Measurements from ENCODE around the gene UGCG. TPM values are rescaled to one million over a fixed set of nuclear protein-coding genes. Genes with fewer than 3 reads are reported as not detected.
"Not testable (repeated sequence)": the region's sequence is repeated elsewhere in the genome, so short reads cannot be mapped to it uniquely, and the experiment has no call there.

UGCG gene
- total and polyA plus RNA-seq, 4 donors = 22.3 to 102 (median 33.6) TPM

DNA sequence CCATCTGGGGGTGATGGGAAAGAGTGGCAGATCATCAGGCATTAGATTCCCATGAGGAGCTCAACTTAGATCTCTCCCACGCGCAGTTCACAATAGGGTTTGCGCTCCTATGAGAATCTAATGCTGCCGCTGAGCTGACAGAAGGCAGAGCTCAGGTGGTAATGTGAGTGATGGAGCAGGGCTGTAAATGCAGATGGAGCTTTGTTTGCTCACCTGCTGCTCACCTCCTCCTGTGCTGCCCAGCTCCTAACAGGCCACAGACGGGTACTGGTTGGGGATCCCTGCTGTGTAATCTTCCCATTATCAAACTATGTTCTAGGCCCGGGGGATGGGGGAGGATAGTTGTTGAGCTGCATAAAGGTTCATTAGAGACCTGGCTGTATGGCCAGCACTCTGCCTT is 58.4 kb downstream of the UGCG start:
- 75% methylated on average over 2 of the region's 6 CpGs for WGBS (ENCODE audit: insufficient coverage)
- no peaks in the 10 kb centered on the region for H3K36me3 ChIP-seq (ENCODE audit: control insufficient read depth, insufficient read depth, low read length)
- H3K27me3 ChIP-seq (ENCODE audit: control insufficient read depth, insufficient read depth, low read length) = peaks cover 2% of the 10 kb centered on the region
- DNase-seq (ENCODE audit: low read depth in 4 of 6, low spot score in 6 of 6) = no peak
- no peaks in the 10 kb centered on the region for H3K9me3 ChIP-seq (ENCODE audit: control insufficient read depth, insufficient read depth, low read length)
- no peak overlapping the region for H3K4me3 ChIP-seq (ENCODE audit: low read depth, low read length)
- H3K27ac ChIP-seq (ENCODE audit: low read depth, low read length) = no peak overlapping the region
- no peaks in the 10 kb centered on the region for H3K4me1 ChIP-seq (ENCODE audit: control insufficient read depth, insufficient read depth, low read length)

DNA sequence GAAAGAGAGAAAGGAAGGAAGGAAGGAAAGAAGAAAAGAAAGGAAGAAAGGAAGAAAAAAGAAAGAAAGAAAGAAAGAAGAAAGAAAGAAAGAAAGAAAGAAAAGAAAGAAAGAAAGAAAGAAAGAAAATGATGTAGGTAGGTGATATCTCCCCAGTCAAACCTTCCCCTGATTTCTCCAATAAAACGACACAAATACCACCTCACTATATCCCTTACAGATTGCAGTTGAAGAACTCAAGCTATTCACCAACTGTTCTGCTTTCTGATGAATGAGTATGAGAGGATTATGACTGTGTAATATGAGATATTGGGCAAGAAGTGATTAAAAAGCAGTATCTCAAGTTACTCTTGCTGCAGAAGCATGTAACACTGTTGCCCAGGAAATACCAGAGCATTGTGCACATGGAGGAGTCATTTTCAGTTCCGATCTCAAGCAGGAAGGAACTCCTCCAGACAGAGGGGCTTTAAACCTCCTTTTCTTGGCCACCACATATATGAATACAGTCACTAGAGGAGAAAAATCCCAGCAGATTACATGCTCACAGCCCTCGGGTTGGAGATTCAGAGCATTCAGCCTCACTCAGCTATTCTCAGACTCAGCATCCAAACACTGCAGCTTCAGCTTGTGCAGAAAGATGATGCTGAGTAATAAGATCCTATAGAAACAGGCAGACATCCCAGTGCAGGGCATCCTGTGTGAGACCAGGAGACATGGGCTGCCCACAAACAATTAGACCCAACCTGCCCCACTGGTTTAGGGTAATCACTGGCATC is 61.4 kb downstream of the UGCG start:
- Histone ChIP-seq H3K27ac (ENCODE audit: low read depth, low read length) (no peak overlapping the region), H3K27me3 (ENCODE audit: control insufficient read depth, insufficient read depth, low read length) (peaks cover 2% of the 10 kb centered on the region), H3K4me3 (ENCODE audit: low read depth, low read length) (peak overlapping the region; percentile 5), H3K9me3 (ENCODE audit: control insufficient read depth, insufficient read depth, low read length) (no peaks in the 10 kb centered on the region), H3K4me1 (ENCODE audit: control insufficient read depth, insufficient read depth, low read length) (no peaks in the 10 kb centered on the region), H3K36me3 (ENCODE audit: control insufficient read depth, insufficient read depth, low read length) (no peaks in the 10 kb centered on the region)
- DNase-seq (ENCODE audit: low read depth in 4 of 6, low spot score in 6 of 6) = peak in 4 of 6 donors; percentile 12 to 60 (median 30)
- 20% methylated on average over 1 of the region's 3 CpGs for WGBS (ENCODE audit: insufficient coverage)

GRCh38 chr9:111959468-111960359 is 63.1 kb downstream of the UGCG start:
- Histone ChIP-seq H3K9me3 (ENCODE audit: control insufficient read depth, insufficient read depth, low read length) (no peaks in the 10 kb centered on the region), H3K4me3 (ENCODE audit: low read depth, low read length) (no peak overlapping the region), H3K4me1 (ENCODE audit: control insufficient read depth, insufficient read depth, low read length) (no peaks in the 10 kb centered on the region), H3K36me3 (ENCODE audit: control insufficient read depth, insufficient read depth, low read length) (no peaks in the 10 kb centered on the region), H3K27me3 (ENCODE audit: control insufficient read depth, insufficient read depth, low read length) (peaks cover 2% of the 10 kb centered on the region), H3K27ac (ENCODE audit: low read depth, low read length) (no peak overlapping the region)
- DNase-seq (ENCODE audit: low read depth in 4 of 6, low spot score in 6 of 6) = no peak
- 87% methylated on average over 6 of the region's 7 CpGs for WGBS (ENCODE audit: insufficient coverage)

DNA sequence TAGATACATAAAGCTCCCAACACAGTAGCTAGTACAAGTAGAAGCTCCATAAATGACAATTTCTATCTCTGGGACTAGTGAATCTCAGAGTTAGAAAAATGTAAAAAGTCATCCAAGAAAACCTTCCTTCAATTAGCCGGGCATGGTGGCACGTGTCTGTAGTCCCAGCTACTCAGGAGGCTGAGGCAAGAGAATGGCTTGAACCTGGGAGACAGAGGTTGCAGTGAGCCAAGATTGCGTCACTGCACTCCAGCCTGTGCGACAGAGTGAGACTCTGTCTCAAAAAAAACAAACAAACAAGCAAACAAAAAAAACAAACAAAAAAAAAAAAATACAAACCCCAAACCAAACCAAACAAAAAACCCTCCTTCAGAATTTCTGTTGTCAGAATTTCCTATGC is 63.9 kb downstream of the UGCG start:
- not testable (repeated sequence) for H3K4me3 ChIP-seq (ENCODE audit: low read depth, low read length); H3K36me3 ChIP-seq (ENCODE audit: control insufficient read depth, insufficient read depth, low read length); H3K27me3 ChIP-seq (ENCODE audit: control insufficient read depth, insufficient read depth, low read length); DNase-seq (ENCODE audit: low read depth in 4 of 6, low spot score in 6 of 6); H3K9me3 ChIP-seq (ENCODE audit: control insufficient read depth, insufficient read depth, low read length); H3K4me1 ChIP-seq (ENCODE audit: control insufficient read depth, insufficient read depth, low read length); H3K27ac ChIP-seq (ENCODE audit: low read depth, low read length)
- 75% methylated on average over 1 of the region's 4 CpGs for WGBS (ENCODE audit: insufficient coverage)

GRCh38 chr9:111961009-111961408 is 64.4 kb downstream of the UGCG start:
- 54% methylated on average over 2 of the region's 2 CpGs for WGBS (ENCODE audit: insufficient coverage)
- peaks cover 2% of the 10 kb centered on the region for H3K27me3 ChIP-seq (ENCODE audit: control insufficient read depth, insufficient read depth, low read length)
- no peaks in the 10 kb centered on the region for H3K9me3 ChIP-seq (ENCODE audit: control insufficient read depth, insufficient read depth, low read length)
- H3K4me1 ChIP-seq (ENCODE audit: control insufficient read depth, insufficient read depth, low read length) = no peaks in the 10 kb centered on the region
- no peaks in the 10 kb centered on the region for H3K36me3 ChIP-seq (ENCODE audit: control insufficient read depth, insufficient read depth, low read length)
- H3K27ac ChIP-seq (ENCODE audit: low read depth, low read length) = no peak overlapping the region
- no peak for DNase-seq (ENCODE audit: low read depth in 4 of 6, low spot score in 6 of 6)
- H3K4me3 ChIP-seq (ENCODE audit: low read depth, low read length) = no peak overlapping the region

DNA sequence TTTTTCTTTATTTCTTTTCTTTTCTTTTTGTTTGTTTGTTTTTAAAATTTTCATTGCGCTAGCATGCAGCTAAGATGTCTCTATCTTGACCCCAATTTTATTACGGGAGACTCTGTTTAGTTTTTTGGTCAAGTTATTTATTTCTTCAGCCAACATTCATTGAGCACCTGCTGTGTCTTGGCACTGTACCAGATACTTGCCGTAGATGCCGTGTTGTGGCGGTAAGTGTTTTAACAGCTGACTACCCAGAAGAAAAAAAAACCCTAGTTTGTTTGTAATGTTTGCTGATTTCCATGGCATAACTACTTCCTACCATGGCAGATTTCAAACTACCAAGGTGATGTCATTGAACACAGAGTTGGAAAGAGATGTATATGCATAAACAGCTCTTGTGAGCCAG is 65.0 kb downstream of the UGCG start:
- H3K27ac ChIP-seq (ENCODE audit: low read depth, low read length) = no peak overlapping the region
- peak in 4 of 6 donors; percentile 26 to 82 (median 44) for DNase-seq (ENCODE audit: low read depth in 4 of 6, low spot score in 6 of 6)

GRCh38 chr9:111962021-111962420 is 65.4 kb downstream of the UGCG start:
- Histone ChIP-seq H3K9me3 (ENCODE audit: control insufficient read depth, insufficient read depth, low read length) (no peaks in the 10 kb centered on the region), H3K27me3 (ENCODE audit: control insufficient read depth, insufficient read depth, low read length) (peaks cover 2% of the 10 kb centered on the region), H3K27ac (ENCODE audit: low read depth, low read length) (no peak overlapping the region), H3K4me1 (ENCODE audit: control insufficient read depth, insufficient read depth, low read length) (no peaks in the 10 kb centered on the region), H3K36me3 (ENCODE audit: control insufficient read depth, insufficient read depth, low read length) (no peaks in the 10 kb centered on the region), H3K4me3 (ENCODE audit: low read depth, low read length) (no peak overlapping the region)
- no peak for DNase-seq (ENCODE audit: low read depth in 4 of 6, low spot score in 6 of 6)
- 100% methylated on average over 1 of the region's 6 CpGs for WGBS (ENCODE audit: insufficient coverage)

More for the DNA sequence above, 65.0 kb downstream of the UGCG start:
- no CpG with 5 or more reads among the region's 5 CpGs for WGBS (ENCODE audit: insufficient coverage)
- H3K27me3 ChIP-seq (ENCODE audit: control insufficient read depth, insufficient read depth, low read length) = peaks cover 2% of the 10 kb centered on the region
- H3K4me3 ChIP-seq (ENCODE audit: low read depth, low read length) = no peak overlapping the region
- H3K4me1 ChIP-seq (ENCODE audit: control insufficient read depth, insufficient read depth, low read length) = no peaks in the 10 kb centered on the region
- H3K36me3 ChIP-seq (ENCODE audit: control insufficient read depth, insufficient read depth, low read length) = no peaks in the 10 kb centered on the region
- H3K9me3 ChIP-seq (ENCODE audit: control insufficient read depth, insufficient read depth, low read length) = no peaks in the 10 kb centered on the region

DNA sequence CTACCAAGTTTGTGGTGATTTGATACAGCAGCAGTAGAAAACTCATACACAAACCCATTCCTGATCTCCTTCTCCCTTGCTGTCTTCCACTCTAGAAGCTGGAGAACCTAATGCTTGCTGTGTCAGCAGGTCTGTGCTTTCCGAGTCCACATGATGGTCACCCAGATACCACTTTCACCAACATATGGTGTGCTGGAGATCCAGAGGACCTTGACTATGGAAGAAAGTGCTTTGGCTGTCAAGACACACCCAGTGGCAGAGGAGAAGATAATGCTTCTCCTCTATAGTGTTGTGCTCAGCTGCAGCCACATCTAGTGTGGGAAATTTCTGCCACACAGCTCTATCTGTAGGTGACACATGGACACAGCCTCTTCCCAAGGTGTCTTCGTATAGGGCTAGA is 67.4 kb downstream of the UGCG start:
- Histone ChIP-seq H3K27me3 (ENCODE audit: control insufficient read depth, insufficient read depth, low read length) (no peaks in the 10 kb centered on the region), H3K9me3 (ENCODE audit: control insufficient read depth, insufficient read depth, low read length) (no peaks in the 10 kb centered on the region), H3K36me3 (ENCODE audit: control insufficient read depth, insufficient read depth, low read length) (no peaks in the 10 kb centered on the region), H3K27ac (ENCODE audit: low read depth, low read length) (no peak overlapping the region), H3K4me3 (ENCODE audit: low read depth, low read length) (no peak overlapping the region), H3K4me1 (ENCODE audit: control insufficient read depth, insufficient read depth, low read length) (no peaks in the 10 kb centered on the region)
- WGBS (ENCODE audit: insufficient coverage) = no CpG with 5 or more reads among the region's 2 CpGs
- DNase-seq (ENCODE audit: low read depth in 4 of 6, low spot score in 6 of 6) = no peak

DNA sequence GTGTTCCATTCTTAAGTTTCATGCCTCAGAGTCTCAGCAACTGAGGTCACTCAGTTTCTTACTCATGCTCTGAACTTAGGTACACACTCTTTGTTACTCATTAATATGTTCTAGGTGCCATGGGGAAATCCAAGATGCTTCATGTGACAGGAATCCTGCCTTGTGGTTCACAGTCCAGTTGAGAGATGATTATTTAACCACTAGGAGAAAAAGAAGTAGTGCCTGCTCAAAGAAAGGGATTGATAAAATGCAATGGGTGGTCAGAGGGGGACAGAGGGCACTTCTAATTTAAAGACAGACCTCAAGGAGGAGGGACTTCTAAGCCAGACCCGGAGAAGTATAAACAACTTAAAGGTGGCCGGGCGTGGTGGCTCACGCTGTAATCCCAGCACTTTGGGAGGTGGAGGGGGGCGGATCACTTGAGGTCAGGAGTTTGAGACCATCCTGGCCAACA is 69.0 kb downstream of the UGCG start:
- no peak overlapping the region for H3K27ac ChIP-seq (ENCODE audit: low read depth, low read length)
- 93% methylated on average over 2 of the region's 5 CpGs for WGBS (ENCODE audit: insufficient coverage)
- no peak for DNase-seq (ENCODE audit: low read depth in 4 of 6, low spot score in 6 of 6)

More for the DNA sequence above, 69.0 kb downstream of the UGCG start:
- Histone ChIP-seq H3K4me3 (ENCODE audit: low read depth, low read length) (no peak overlapping the region), H3K9me3 (ENCODE audit: control insufficient read depth, insufficient read depth, low read length) (no peaks in the 10 kb centered on the region), H3K4me1 (ENCODE audit: control insufficient read depth, insufficient read depth, low read length) (no peaks in the 10 kb centered on the region), H3K27me3 (ENCODE audit: control insufficient read depth, insufficient read depth, low read length) (no peaks in the 10 kb centered on the region), H3K36me3 (ENCODE audit: control insufficient read depth, insufficient read depth, low read length) (no peaks in the 10 kb centered on the region)

Measured in spinal cord (tissue), 10 donors.